ENCODE data around the gene AFMID.
"Not testable (repeated sequence)": the region's sequence is repeated elsewhere in the genome, so short reads cannot be mapped to it uniquely, and the experiment has no call there.

AFMID gene, protein sequence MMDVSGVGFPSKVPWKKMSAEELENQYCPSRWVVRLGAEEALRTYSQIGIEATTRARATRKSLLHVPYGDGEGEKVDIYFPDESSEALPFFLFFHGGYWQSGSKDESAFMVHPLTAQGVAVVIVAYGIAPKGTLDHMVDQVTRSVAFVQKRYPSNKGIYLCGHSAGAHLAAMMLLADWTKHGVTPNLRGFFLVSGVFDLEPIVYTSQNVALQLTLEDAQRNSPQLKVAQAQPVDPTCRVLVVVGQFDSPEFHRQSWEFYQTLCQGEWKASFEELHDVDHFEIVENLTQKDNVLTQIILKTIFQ

DNA sequence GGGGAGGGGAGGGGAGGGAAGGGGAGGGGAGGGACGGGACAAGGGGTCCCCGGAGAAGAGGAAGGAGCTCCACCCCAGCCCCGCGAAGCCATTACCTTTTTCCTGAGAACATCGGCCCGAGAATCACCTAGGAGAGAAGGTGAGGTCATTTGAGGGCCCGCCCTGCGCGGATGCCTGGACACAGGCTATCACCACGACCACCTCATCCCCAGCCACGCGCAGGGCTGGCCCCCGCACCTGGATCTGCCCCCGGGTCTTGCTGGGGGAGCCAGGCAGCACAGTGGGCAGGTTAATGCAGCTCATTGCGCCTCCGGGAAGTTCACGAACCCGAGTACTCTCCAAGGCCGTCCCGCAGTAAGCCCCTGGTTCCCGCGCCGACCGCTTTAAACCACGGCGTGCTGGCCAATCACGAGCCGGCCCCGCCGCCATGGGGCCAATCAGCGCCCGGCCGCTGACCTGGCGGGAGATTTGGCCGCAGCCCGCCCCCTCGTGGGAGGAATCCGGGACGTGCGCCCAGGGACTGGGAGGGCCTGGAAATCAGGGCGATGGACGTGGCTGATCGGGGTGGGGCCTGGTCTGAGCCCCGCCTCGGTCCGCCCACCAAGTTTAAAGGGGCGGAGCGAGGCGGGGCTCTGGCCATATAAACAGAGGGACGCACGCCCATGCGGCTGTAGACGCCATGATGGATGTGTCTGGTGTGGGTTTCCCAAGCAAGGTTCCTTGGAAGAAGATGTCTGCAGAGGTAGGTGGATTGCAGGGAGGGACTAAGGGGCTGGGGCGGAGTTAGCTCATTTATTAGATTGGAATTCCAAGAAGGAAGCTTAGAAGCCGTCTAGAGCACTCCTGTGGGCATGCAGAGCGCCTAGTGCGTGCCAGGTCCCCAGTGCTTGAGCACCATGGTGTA, at the start of gene AFMID, which contains the start of gene TK1:
Gene AFMID, plus strand, starts transcription at position 671 of the 904 bp plus-strand sequence. Its CDS starts 9 bp downstream, at position 680.
Gene TK1, minus strand, starts transcription at position 361 of the 904 bp plus-strand sequence. Its CDS starts 58 bp downstream, at position 303.
- DNase-seq, result peak; percentile 62

DNA sequence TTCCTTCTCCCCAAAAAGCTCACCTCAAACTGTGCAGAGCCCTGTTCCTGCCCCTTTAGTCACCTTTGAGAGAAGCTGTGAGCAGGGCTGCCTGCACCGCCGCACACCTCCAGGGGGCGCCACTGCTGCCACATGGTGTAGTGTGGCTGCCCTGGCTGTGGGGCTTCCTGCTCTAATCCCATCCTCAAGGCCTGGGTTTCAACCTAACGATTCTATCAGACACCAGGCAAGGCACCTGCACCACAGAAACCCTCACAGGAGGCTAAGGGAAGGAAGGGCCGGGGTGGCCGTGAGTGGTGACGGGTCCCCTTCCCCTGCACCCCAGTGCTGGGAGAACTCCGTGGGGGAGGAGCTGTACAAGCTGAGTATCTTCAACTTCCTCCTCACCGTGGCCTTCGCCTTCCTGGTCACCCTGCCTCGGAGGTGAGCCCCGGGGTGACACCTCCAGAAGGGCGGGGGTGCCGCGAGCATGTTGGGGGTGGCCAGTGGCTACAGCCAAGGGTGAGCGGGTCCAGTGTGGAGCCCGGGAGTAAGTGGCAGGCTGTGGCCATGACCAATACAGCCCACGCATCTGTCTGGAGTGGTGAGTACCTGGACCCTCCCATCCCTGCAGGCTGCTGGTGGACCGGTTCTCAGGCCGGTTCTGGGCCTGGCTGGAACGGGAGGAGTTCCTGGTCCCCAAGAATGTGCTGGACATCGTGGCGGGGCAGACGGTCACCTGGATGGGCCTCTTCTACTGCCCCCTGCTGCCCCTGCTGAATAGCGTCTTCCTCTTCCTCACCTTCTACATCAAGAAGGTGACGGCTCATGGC, 49.6 kb upstream of the AFMID start:
- DNase-seq, result no peak

DNA sequence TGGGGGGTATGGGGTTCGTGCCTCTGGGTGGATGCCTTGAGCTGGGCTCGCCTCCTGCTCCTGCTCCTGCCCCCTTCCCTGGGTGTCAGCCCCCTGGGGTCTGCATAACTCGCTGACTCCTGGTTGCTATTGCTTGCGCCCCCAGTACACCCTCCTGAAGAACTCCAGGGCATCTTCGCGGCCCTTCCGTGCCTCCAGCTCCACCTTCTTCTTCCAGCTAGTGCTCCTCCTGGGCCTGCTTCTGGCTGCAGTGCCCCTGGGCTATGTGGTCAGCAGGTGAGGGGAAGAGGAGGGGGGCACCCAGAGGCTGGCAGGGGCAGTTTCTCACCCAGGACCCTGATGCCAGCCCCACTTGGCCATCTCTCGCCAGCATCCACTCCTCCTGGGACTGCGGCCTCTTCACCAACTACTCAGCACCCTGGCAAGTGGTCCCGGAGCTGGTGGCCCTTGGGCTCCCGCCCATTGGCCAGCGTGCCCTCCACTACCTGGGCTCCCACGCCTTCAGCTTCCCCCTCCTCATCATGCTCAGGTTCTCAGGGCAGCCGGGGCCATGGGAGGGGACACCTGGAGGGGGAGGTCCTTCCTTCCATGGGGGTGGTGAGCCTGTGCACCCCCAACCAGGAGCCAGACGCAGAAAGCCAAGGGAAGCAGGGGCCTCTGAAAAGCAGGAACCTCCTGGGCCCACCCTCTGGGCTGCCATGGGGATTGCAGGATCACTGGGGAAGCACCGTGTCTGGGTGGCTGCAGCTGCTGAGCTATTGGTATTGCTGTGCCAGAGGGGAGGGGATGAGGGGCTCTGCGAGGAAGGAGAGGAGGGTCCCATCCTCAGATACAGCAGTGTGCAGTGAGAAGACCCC, 48.7 kb upstream of the AFMID start:
- DNase-seq, result no peak

DNA sequence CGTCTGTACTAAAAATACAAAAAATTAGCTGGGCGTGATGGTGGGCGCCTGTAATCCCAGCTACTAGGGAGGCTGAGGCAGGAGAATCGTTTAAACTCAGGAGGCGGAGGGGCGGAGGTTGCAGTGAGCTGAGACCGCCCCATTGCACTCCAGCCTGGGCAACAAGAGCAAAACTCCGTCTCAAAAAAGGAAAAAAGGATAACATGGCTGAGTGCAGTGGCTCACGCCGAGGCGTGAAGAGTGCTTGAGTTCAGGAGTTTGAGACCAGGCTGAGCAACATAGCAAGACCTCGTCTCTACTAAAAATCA, 47.3 kb upstream of the AFMID start:
- DNase-seq, result not testable (repeated sequence)

DNA sequence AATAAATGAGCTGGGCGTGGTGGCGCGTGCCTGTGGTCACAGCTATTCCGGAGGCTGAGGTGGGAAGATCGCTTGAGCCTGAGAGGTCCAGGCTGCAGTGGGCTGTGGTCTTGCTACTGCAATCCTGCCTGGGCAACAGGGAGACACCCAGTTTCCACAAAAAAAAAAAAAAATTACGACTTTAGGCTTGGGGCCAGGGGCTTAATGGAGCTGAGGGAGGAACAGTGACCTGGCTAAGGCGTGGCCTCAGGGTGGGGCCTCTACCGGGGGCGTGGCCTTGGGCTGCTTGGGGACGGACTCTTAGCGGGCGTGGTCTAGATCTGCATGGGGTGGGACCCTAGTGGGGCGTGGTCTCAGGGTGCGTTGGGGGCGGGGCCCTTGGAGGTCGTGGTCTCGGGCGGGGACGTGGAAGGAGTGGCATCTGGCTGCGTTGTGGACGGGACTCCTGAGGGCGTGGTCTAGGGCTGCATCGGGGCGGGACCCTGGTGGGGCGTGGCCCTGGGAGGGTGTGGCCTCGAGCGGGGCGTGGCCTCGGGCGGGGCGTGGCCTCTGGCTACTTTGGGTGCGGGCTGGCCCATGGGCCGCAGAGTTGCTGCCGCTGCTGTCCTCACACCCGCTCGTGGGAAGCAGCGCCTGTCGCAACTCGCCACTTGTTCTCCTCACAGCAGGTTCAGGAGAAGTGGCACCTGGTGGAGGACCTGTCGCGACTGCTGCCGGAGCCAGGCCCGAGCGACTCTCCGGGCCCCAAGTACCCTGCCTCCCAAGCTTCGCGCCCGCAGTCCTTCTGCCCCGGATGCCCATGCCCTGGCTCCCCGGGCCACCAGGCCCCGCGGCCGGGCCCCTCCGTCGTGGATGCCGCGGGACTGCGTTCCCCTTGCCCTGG, 46.8 kb upstream of the AFMID start:
- DNase-seq, result peak; percentile 23

DNA sequence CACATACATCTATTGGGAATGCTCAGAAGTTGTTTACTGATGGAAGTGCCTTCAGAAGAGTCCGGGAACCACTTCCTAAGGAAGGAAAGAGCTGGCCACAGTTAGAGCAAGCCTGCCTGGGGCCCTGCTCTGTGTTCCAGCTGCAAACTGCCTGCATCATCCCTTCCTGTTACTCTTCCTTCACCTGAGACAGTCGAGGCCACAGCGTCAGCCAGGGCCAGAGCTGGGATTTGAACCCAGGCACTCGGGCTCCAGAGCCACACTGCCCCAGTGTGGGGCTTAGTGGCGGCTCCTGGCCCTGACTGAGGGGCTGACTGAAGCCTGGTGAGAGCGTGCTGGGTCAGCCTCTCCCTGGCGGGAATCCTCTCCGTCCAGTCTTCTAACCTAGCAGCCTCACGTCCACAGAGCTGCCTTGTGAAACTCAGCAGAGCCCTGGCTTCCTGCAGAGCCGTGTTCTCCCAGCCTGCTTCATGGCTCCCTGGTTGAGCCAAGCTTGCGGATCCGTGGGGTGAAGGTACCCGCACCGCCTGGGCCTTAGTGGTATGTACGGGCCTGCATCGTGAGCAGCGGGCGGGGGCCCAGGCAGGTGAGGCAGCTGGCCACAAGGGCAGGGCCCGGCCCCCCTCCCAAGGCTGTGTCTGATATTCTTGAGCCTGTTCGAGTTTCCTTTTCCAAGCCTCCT, 45.6 kb upstream of the AFMID start:
- no peak for DNase-seq

DNA sequence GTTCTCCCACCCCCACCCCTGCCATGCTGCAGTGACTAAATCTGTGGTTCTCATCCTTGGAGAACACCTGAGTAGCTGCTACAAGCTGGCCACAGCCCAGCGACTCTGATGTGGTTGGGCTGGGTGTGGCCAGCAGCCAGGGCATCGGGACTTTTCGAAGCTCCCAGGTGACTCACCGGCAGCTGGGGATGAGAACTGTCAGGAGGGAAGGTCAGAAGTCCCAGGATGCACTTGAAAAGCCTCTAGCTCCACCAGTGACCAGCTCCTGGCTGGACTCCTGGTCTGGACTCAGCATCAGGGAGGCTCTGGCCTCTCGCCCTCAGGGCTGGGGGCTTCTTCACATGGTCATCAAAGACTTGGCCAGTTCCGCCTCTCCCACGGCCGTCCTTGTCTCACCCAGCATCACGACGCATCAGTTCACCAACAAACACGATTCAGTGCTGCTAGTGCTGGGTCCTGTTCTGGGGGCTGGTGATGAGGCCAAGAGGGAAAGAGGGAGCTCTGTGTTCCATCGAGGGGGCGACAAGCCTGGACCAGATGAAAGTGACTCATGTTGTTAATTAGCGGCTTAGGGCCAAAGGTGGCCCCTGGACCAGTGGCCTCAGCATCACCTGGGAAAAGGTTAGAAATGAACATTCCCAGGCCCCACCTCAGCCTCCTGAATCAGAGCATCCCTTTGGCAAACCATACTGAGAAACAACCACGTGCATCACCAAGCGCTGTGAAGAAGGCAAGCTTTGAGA, 44.9 kb upstream of the AFMID start:
- no peak for DNase-seq

DNA sequence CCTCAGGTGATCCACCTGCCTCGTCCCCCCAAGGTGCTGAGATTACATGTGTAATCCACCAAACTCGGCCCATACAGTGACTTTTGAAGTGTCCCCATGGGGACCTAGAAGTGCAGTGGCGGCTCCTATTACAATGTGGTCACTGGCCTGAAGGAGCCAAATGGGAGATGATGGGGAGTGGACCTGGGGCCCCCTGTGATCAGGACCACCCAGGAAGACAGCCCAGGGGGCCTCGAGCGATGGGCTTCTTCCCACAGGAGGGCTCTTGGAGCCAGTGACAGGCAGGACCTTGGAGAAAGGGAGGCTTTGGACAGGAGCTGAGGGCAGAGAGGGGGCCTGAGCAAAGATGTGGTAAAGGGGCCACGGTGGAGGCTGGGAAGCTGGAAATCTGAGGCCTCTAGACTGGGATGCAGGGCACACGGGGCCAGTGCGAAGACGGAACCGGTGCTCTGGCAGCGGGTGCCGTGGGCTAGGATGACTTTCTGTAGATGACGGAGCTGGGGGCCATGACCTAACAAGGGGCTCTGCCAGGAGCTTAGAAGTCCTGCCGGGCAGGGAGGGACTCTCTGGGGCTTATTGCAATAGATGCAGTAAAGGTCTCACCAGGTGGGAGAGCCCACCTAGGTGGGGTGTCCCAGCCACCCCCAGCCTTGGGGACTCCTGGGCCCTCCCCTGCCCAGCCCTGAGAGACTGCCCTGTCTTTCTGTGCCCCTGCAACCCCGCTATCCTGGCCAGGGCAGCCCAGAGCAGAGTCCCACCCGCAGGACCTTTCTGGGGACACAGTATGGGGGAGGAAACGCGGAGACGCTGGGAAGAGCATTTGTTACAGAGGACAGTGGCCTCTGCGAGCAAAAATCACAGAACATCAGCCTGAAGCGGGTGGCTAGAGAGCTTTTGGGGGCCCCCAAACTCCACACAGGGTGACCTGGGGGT, 43.7 kb upstream of the AFMID start:
- DNase-seq, result no peak

DNA sequence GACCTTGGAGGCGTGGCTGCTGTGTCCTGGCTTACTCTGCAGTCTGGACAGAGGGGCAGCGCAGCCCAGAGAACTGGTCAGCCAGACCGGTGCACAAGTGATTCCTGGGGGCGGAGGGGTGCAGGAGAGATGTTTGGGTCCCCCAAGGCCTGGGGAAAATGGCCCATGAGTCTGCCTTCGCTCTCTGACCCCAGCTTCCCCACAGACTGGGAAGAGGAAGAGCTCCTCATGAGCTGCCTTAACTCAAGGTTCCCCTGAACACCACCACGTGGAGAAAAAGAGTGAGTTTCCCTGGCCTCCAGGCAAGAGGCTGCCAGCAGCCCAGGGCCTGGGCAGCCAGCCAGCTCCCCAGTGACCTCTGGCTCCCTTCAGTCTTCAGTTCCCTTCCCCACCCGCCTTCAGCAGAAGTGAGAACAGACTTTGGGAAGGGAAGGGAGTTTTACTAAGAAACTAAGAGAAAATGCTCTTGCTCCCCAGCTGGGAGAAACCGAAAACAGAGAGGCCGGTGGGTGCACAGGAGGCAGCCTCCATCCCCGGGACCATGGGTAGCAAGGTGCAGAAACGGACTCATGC, 42.9 kb upstream of the AFMID start:
- DNase-seq, result no peak

DNA sequence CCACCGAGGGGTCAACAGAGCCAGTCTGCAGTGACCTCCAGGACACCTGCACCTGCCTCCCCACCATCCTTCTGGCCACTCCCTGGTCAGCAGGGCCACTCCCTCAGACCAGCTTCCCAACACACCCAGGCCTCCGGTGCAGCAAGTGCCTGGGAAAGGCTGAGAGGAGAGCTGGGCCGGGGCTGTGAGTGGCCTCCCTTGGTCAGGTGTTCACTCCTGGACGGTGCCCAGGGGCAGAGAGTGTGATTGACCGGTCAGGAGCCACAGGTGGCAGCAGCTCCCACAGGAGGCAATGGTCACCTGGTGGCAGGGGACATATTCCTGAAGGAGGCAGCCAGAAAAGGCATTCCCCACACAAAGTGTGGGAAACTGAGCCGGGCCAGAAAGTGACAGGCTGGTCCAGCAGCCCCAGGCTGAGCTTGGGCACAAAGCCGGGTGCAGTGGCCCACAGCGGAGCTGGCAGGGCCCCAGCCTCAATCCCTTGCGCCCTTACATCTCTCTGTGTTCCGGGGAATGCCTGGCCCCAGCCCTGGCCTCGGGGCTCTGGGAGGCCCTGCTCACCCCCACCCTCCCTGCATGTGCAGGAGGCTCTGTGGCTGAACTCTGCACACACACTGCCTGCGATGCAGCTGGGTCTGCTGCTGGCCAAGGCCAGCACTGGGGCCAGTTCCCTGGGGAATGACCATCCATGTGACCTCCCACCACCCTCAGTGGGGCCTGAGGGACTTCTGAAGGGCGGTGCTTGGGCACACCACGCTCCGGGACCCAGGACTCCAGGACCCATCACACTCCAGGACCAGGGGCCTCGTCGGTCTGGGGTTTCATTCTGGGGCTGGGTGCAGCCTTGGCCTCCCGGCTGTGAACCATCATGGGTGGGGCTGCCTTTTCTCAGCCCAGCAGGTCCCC, 42.2 kb upstream of the AFMID start:
- no peak for DNase-seq

DNA sequence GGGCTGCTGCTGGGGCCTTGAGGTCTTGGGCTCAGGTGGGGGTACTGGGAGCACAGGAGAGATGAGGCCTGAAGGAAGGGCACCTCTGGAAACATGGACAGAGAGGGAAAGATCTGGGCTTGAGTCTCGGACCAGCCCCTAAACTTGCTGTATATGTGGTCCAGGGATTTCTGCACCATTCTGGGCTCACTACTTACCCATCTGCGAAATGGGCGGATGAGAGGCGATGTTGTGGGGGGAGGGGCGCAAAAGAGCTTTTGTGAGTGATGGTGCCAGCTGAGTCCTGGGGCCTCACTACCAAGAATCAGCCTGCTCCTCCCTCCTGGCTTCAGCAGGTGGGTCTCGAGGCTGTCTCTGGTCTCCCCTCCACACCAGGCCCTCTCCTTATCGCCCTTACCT, 40.7 kb upstream of the AFMID start:
- no peak for DNase-seq

DNA sequence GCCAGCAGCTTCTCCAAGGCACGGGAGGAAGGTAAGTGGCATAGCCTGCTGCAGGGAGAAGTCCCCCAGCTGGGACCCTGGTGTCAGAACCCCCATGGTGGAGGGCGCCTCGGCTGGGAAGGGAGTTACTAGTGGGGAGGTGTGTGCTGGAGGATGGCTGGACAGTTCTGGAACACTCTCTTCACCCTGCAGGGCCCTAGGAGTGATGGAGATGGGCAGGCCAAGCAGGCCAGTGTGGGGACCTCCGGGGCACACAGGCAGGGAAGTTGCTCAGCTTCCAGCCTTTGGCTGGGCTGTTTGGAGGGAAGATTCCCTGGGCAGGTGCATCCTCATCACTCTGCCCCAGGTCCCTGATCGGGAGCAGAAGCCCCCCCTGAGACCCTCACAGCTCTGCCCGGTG, 40.3 kb upstream of the AFMID start:
- DNase-seq, result no peak

DNA sequence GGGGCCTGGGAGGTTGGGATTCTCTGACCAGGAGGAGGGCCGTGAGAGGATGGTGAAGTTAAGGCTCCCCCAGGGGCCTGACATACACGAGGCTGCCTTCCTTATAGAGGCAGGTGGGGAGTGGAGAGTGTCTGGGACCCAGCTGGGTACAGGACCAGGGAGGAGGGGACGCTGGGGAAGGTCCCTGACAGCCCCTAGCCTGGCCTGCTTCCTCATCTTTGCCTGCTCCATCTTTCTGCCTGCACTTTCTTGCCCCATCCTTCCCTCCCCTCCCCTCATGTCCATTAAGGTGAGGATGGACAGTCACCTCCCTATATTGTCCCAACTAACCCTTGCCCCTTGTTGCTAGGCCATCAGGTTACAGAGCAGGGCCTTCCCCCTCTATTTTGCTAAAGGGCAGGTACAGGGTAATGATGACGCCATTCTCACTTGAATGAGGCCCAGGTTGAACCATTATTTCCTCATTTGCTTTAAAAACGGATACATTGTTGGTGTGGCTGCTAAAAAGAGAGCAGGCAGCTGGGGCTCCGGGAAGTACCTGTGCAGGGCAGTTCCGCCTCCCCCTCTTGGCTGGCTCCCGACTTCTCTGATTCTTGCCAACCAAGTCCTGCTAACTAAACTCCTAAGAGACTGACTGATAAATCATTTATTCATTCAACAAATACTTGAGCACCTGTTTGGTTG, 39.7 kb upstream of the AFMID start:
- no peak for DNase-seq

DNA sequence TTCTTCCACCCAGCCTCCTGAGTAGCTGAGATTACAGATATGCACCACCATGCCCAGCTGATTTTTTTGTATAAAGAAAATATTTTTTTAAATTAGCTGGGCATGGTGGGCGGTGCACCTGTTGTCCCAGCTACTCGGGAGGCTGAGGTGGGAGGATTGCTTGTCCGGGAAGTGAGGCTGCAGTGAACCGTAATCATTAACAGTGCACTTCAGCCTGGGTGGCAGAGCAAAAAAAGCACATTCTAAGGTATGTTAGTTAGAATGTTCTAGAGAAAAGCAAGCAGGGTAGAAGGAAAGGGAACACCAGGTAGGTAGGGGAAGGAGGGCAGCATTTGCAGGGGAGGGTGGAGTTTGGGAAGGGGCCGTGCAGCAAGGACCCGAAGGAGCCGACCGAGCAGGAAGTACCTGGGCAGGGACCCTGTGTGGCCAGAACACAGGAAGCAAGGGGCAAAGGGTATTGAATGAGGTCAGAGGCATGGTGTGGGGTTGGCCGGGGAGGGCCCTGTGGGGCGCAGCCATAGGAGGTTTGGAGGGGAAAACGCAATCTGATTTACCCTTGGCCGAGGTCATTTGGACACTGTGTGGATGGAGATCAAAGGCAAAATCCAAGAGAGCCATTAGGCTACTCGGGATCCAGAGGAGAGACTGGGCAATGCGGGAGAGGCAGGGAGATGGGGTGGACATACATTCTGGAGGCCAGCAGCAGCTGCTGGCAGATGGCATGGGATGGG, 38.7 kb upstream of the AFMID start:
- no peak for DNase-seq

DNA sequence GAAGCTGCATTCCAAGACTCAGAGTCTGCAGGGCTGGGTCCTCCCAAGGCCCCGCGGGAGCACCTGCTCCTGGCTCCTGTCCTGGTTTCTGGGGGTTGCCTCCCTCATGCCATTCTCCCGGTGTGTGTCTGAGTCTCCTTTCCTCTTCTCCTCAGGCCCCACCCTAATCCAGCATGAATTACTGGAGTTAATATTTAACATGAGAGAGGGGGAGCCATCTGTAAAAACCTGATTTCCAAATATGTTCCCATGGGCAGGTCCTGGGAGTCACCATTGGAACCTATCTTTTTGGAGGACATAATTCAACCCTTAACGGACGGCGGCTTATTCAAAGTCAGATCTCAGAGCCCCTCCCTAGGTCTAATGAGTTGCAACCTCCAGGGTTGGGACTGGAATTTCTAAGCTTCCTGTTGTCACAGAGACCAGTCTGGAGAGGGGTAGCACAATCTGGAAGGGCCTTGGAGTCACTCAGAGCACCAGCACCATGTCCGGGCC, 35.6 kb upstream of the AFMID start:
- DNase-seq, result no peak
